Hypothalamus (tissue), 51 donors: ENCODE measurements around the gene NDUFS5.
"Not testable (repeated sequence)": the region's sequence is repeated elsewhere in the genome, so short reads cannot be mapped to it uniquely, and the experiment has no call there.

ENCODE experiments used
- DNase-seq, 51 donors: peaks; one replicate each; lab custom pipeline; 2025; lab: John Stamatoyannopoulos, UW

The NDUFS5 gene

DNA sequence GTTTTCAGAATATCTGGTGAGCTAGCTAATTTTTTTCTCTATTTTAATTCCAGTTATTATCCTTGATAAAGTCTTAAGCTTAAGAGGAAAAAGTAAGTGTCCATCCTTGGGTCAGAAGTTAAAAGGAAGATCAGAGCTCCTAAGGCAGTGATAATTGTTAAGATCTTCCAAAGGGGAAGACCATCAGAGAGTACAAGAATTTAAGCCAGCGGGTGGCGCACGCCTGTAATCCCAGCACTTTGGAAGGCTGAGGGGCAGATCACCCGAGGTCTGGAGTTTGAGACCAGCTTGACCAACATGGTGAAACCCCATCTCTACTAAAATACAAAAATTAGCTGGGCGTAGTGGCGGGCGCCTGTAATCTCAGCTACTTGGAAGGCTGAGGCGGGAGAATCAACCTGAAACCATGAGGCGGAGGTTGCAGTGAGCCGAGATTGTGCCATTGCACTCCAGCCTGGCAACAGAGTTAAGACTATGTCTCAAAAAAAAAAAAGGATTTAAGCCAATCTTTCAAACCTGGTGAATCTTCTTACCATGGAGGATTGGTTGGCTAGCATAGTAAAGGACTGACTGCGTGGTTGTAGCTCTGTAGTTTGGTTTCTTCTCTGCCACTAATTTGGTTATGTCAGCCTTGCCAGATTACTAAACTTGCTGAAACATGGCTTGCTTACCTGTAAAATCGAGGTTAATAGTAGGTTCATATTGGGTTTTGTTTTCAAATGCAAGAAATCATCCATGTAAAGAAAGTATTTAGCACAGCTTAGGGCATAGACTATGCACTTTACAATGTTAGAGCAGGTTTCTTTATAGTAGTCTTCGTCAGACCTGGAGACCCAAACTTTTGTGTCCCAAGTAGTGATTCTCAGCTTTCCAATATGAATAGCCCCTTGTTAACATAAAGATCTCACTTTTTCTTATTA lies 19.2 kb upstream of the NDUFS5 start:
- no peak for DNase-seq

DNA sequence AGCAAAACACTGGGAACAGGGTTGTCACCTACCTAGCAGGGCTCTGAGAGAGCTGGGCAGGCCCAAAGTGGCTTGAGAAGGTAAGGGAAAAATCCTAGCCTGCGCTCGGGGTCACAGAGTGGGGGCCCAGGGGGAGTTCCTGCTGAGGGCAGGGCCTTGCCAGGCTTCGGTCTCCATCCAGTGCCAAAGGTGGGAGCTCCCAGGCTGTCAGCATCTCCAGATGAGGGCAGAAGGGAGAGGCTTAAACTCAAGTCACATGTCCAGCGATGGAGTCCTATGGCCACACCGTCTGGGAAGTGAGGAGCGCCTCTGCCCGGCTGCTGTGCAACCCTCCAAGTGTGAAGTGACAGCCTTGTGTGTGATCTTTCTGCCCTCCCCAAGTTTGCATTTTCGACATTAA lies 11.2 kb upstream of the NDUFS5 start:
- not testable (repeated sequence) for DNase-seq

DNA sequence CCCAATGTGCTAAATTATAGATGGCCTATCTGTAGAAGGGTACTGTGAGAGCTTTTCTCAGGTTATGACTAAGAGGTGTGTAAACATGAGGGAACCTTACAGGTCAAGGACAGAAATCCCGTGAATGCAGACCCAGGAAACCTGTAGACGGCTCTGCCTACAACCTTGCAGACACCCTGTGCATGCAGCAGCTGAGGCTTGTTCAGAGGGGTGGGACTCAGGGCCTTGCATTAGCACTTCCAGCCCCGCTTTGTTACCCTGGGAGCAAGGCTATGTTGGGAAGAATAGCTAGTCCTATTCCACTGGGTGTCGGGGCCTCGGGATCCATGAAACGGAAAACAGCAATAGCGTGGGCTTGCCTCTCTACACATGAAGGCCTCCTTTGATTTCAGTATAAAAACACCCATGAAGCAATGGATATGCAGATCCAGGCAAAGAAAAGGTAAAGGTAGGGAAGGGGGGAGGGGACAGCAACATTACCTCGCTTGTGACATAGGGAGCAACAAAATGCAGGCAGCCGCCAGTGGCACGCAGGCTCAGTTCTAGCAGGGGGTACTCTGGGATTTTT lies 9.5 kb upstream of the NDUFS5 start:
- no peak for DNase-seq

DNA sequence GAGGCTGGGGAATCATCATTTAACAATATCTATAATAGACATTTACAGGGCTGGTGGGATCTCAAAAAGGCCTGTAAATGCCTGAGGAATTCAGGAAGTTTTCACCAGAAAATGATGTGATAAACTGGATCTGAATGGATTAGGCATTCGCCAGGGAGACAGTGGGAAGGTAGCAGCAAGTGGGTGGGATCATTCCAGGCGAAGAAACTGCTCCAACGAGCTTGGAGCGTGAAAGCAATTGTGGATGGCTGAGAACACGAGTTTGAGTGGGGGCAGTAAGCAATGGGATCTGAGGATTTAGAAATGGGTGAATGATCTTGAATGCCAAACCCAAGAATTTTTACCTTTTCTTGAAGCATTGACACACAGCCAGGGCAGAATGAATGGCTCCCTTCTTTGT lies 8.9 kb upstream of the NDUFS5 start:
- peak in 2 of 51 donors; percentile 3 to 38 for DNase-seq

DNA sequence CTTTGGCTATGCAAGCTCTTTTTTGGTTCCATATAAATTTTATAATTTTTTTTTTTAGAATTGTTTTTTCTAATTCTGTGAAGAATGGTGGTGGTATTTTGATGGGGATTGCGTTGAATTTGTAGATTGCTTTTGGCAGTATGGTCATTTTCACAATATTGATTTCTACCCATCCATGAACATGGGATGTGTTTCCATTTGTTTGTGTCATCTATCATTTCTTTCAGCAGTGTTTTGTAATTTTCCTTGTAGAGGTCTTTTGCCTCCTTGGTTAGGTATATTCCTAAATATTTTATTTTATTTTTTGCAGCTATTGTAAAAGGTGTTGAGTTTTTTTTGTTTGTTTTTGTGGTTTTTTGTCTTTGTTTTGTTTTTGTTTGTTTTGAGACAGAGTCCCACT lies 5.7 kb upstream of the NDUFS5 start:
- DNase-seq, result not testable (repeated sequence)

DNA sequence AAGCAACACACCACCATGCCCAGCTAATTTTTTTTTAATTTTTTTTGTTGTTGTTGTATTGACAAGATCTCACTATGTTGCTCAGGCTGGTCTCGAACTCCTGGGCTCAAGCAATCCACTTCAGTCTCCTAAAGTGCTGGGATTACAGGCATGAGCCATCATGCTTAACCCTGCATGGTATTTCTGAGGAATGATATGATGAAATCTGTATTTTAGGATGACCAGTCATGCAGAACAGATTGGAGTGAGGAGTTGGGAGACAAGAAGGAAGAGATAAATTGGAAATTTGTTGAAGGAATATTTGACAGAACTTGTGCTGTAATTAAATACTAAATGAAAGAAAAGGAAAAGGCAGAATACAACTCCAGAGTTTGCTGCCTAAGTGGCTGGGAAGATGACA lies 4.7 kb upstream of the NDUFS5 start:
- no peak for DNase-seq

DNA sequence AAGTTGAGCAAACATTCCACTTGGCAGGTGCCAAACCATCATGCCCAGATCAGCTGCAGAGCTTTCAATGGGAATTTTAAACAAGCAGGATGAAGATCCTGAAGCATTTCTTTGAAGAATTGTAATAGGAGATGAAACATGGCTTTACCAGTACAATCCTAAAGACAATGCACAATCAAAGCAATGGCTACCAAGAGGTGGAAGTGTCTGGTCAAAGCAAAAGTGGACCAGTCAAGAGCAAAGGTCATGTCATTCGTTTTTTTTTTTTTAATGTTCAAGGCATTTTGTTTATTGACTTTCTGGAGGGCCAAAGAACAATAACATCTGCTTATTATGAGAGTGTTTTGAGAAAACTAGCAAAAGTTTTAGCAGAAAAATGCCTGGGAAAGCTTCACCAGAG lies 3.0 kb upstream of the NDUFS5 start:
- DNase-seq, result no peak

DNA sequence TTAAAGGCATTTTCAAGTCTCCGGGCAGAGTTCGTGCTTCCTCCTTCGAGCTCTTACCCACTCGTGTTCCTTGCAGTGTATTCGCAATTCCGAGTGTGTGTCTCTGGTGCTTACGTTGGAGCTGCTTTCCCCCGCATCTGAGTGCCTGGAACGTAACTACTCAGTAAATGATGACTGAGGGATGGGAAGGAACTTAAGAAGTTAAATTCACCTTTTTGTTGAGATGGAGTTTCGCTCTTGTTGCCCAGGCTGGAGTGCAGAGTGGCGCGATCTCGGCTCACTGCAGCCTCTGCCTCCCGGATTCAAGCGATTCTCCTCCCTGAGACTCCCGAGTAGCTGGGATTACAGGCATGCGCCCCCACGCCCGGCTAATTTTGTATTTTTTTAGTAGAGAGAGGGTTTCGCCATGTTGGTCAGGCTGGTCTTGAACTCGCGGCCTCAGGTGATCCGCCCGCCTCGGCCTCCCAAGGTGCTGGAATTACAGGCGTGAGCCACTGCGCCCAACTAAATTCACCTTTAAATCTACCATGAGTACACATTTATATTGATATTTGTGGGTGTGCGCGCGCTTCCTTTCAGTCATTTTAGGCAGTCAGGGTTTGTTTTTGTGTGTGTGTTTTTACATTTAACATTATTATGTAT lies 837 bp downstream of the NDUFS5 start:
- no peak for DNase-seq

DNA sequence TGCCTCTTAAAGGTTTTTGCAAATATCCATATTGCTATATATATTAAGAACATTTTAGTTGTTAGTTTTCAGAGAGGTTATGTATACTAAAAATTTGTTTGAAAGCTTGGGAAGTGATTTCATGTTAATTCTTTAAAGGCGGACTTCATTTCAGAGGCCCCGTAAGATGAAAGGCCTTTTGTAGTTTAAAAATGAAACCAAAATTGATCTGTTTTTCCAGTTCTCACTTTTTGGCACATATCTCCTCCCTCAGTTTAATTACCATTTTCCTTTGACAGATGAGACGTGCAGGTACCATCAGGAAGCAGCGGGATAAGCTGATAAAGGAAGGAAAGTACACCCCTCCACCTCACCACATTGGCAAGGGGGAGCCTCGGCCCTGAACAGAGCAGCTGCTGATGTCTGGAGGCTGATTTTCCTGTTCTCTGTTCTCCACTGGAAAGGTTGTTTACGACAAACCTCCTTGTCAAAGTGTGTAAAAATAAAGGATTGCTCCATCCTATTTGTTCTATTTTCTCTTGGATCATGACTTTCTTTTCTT lies 8.0 kb downstream of the NDUFS5 start:
- no peak for DNase-seq

DNA sequence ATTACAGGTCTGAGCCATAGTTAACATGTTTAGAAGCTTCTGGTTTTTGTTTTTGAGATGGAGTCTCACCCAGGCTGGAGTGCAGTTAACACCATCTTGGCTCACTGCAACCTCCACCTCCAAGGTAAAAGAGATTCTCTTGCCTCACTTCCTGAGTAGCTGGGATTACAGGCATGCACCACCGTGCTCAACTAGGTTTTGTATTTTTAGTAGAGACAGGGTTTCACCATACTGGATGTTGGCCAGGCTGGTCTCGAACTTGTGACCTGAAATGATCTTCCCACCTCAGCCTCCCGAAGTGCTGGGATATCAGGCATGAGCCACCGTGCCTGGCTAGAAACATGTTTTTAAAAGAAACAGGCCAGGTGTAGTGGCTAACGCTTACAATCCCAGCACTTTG lies 10.5 kb downstream of the NDUFS5 start:
- no peak for DNase-seq

DNA sequence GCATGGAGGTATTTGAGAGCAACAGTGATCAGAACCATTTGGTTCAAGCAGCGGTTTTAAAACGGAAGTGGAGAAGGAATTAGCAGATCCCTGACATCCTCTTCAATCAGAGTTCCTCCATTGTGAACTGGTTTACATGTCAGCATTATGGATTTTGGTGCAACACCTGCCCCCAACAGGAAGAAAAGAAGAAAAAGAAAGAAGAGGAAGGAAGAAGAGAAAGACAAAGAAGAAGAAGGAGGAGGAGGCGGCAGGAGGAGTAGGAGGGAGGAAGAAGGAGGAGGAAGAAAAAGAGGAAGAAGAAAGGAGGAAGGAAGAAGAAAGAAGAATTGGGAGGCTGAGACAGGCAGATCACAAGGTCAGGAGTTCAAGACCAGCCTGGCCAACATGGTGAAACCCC lies 17.4 kb downstream of the NDUFS5 start:
- no peak for DNase-seq

DNA sequence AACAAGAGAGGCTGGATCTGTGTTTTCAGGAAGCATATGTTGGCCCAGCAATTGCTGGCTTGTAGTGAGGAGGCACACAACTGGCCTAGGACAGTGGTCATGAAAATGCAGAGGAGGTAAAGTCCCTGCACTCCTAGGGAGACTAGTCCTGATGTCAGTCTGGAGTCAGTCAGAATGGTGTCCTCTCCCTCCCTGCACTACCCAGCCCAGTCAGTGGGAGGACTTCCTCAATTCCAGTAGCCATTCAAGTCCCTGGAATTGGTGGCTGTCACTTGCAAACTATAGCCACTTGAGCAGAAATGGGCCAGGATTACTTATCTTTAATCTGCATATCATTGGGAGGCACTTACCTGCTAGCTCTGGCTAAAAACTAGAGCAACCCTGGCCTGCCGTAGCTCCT lies 18.6 kb downstream of the NDUFS5 start:
- DNase-seq, result no peak

DNA sequence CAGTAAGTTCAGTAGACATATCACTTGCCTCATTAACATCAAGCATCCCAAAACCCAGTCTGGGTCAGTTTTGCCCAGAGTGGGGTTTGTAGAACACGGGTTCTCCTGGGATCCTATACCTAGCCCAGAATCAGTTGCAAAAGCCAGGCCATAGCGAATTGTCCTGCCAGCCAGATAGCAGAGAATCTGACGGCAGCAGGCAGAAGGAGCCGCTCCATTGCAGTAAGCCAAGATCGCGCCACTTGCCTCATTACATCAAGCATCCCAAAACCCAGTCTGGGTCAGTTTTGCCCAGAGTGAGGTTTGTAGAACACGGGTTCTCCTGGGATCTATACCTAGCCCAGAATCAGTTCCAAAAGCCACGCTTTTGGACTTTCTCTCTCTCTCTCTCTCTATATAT lies 19.1 kb downstream of the NDUFS5 start:
- no peak for DNase-seq

DNA sequence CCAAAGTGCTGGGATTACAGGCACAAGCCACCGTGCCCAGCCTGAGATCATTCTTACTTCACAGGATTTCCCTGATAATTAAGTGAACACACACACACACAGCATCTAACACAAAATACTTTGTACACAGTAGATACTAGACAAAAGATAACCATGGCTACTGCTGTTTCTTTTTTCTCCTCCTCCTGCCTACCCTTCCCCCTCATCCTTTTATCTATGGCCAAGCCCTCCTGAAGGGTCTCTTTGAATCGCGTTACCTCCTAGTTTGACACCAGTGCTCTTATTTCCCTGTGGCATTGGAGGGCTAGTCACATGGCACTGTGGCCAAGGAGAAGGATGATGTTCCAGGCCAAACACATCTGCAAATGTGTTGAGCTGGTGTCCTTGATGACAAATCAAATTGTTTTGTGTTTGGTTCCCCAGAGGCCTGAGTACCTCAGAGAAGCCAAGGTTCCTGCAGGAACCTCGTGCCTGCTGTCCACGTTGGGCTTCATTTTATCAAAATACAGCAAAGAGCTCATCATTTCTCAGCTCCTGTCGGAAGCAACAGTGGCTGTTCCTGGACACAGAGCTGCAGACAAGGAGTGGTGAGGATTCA lies 20.6 kb downstream of the NDUFS5 start:
- no peak for DNase-seq

DNA sequence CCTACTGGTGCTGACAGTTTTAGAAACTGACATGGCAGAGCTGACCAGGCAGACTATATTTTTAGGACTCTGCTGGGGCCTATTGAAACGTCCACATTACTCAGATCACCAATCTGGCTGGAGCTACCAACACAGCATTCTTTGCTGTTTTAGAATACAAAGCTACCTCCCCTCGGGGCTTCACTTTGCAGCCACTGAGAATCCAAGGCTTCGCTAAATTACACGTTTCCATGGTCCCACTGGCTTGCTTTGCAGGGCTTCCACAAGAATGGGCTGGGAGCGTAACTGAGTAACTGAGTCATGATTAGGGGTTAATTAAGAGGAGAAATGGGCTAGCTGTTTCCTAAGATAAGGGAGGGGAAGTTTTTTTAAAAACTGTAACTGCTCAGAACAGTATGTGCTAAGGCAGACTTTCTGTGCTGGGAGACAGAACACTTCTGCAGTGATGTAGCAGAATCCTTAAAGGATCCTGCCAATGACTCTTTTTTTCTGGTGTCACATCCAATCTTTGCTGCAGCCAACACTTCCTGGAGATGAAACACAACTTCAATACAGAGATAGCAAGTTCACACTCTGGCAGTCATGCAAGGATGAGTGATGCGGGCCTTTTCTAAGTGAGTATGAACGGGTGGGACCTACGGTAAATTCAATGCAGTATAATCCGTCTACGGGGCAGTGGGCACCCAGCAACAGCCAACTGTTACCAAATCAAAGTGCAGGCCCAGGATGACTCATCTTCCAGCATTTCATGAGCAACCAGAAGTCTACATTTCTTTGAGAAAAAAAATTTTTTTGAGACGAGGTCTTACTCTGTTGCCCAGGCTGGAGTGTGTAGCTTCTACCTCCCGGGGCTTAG lies 21.5 kb downstream of the NDUFS5 start:
- DNase-seq, result peak in 8 of 51 donors; percentile 15 to 65 (median 32)

DNA sequence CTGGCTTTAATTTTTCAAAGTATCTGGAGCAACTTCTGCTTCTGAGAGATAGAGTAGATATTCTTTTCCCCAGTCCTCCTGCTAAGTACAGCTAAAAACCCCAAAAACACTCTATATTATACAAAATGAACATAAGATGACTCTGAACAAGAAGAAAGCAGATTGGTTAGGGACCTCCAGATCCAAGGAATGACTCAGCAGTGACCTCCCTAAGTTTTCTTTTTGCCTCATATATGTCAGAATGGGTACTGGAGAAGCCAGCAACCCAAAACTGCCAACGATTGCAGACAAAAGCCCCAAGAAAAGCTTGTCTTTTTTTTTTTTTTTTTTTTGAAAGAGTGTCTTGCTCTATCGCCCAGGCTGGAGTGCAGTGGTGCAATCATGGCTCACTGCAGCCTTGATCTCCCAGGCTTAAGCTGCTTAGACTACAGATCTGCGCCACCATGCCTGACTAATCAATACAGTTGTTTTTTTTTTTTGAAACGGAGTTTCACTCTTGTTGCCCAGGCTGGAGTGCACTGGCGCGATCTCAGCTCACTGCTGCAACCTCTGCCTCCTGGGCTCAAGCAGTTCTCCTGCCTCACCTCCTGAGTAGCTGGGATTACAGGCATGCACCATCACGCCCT lies 22.7 kb downstream of the NDUFS5 start:
- DNase-seq, result no peak

DNA sequence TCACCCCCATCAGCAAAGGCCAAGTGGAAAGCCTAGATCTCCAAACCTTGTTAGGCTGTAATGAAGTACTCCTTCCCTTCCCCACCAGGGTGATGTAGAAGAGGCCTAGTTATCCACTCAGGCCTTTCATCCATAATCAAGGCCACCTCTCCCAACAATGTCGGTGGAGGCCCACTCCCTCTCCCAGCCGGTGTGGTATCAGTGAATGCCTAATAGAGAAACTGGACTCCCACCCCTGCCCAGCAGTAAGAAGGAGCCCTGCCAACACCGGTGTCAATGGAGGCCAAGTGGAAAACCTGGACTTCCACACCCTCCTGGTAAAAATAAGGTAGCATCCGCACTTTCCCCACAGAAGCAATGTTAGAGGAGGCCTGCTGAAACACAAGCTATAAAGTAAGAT lies 23.9 kb downstream of the NDUFS5 start:
- DNase-seq, result no peak

DNA sequence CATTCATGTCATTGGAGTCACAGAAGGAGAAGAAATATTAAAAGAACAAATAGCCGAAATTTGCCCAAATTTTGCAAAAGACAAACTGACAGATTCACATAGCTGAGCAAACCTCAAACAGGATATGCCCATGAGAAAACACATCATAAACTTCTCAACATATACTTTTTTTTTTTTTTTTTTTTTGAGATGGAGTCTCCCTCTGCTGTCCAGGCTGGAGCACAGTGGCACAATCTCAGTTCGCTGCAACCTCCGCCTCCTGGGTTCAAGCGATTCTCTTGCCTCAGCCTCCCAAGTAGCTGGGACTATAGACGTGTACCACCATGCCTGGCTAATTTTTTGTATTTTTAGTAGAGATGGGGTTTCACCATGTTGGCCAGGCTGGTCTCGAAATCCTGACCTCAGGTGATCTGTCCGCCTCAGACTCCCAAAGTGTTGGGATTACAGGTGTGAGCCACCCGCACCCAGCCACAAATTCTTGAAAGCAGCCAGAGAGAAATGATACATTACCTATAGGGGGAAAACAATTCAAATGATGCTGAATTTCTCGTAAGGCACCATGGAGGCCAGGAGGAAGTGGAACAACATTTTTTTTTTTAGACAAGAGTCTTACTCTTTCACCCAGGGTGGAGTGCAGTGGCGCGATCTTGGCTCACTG lies 25.2 kb downstream of the NDUFS5 start:
- not testable (repeated sequence) for DNase-seq

DNA sequence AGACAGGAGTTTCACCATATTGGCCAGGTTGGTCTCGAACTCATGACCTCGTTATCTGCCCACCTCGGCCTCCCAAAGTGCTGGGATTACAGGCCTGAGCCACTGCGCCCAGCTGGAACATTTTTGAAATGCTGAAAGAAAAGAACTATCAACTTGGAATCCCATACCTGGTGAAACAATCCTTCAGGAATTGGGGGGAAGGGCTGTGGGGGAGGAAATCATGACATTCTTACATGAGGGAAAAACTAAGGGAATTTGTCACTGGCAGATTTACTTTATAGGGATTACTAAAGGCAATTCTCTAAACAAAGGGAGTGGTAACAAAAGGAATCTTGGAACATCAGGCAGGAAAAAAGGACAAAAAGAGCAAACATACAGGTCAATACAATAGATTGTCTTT lies 25.8 kb downstream of the NDUFS5 start:
- DNase-seq, result no peak
